ENCODE data around the gene PQBP1. TPM values are rescaled to one million over a fixed set of nuclear protein-coding genes. Genes with fewer than 3 reads are reported as not detected.
"Not testable (repeated sequence)": the region's sequence is repeated elsewhere in the genome, so short reads cannot be mapped to it uniquely, and the experiment has no call there.

The PQBP1 gene, protein sequence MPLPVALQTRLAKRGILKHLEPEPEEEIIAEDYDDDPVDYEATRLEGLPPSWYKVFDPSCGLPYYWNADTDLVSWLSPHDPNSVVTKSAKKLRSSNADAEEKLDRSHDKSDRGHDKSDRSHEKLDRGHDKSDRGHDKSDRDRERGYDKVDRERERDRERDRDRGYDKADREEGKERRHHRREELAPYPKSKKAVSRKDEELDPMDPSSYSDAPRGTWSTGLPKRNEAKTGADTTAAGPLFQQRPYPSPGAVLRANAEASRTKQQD
- 57.0 TPM for polyA plus RNA-seq (2013, experiment 1 of 2; ENCODE audit: insufficient read length)
- polyA plus RNA-seq (2013, experiment 2 of 2; ENCODE audit: insufficient read length) = 54.2 TPM

DNA sequence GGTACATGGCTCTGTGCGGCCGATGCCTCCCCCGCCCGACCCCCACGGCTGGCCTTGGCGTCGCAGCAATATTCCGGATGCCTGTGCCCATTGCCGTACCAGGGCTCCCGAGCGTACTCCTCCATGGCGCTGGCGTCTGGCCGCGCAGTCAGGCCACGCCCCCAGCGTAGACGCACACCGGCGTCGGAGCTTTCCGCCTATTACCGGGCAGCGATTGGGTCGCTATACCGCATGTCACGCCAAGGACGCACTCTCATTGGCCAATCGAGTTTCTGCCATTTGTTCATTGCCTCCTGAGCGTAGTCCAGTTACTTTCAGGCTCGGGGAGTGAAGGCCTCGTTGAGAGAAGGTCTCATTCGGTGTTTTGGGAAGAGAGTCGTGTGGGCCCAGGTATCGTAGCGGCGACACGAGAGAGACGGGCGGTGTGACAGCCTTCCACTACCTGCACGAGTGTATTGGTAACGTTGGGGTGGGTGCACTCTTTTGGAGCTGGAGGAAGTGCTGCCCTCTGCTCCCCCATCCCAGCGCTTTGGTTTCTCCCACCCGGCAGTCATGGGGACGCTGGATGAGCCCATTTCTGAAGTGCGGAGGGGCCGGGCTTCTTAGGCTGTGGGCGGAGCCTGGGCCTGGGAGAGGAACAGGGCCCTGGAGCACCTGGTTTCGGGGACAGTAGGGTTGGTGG lies at the start of gene PQBP1, which contains the start of gene TIMM17B:
Gene PQBP1 (plus strand): TSS at position 306 of the 682 bp plus-strand sequence. CDS start 580 bp downstream, outside the sequence.
Gene TIMM17B (minus strand): TSS at position 144 of the 682 bp plus-strand sequence. CDS start 19 bp downstream, at position 125.
- DNase-seq = peak; percentile 96

GRCh38 chrX:48848847-48849246 lies 48.9 kb upstream of the PQBP1 start:
- no peak for DNase-seq

- no peak for DNase-seq
Measured at GRCh38 chrX:48852857-48853256, 44.9 kb upstream of the PQBP1 start.

- DNase-seq = not testable (repeated sequence)
Measured at GRCh38 chrX:48853494-48853893, 44.2 kb upstream of the PQBP1 start.

- DNase-seq = not testable (repeated sequence)
Measured at GRCh38 chrX:48854121-48854804, 43.5 kb upstream of the PQBP1 start.

- DNase-seq = no peak
Measured at GRCh38 chrX:48854898-48855297, 42.8 kb upstream of the PQBP1 start.

GRCh38 chrX:48864210-48864609 lies 33.5 kb upstream of the PQBP1 start:
- peak; percentile 23 for DNase-seq

DNA sequence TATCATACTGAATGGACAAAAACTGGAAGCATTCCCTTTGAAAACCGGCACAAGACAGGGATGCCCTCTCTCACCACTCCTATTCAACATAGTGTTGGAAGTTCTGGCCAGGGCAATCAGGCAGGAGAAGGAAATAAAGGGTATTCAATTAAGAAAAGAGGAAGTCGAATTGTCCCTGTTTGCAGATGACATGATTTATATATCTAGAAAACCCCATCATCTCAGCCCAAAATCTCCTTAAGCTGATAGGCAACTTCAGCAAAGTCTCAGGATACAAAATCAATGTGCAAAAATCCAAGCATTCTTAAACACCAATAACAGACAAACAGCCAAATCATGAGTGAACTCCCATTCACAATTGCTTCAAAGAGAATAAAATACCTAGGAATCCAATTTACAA lies 25.7 kb upstream of the PQBP1 start:
- DNase-seq = not testable (repeated sequence)

DNA sequence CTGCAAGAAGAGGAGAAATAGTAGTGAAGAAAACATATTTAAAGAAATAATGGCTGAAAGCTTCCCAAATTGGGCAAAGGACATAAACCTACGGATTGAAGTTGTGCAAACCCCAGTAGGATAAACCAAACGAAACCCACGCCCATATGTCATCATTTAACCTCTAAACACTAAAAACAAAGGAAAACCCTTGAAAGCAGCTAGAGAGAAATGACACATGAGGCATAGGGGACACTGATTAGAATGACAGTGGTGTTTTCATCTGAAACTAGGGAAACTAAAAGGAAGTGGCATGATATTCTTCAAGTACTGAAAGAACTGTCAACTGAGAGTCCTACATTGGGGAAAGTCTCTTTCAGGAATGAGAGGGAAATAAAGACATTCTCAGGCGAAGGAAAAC lies 20.8 kb upstream of the PQBP1 start:
- DNase-seq = not testable (repeated sequence)

DNA sequence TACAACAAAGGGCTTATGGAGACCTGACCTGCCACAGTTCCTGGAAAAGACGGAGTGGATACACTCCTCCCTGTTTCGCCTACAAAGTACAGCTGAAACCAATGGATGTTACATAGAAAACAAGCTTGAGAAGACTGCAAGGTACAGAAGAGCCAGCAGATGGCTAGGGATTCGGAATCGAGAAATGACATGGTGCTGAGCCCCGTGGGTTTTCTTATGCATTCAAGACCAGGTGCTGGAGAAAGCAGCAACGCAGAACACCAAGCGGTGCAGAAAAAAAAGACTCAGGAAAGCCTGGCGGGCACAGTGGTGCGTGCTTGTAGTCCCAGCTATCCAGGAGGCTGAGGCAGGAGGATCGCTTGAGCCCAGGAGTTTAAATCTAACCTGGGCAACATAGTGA lies 14.0 kb upstream of the PQBP1 start:
- no peak for DNase-seq

GRCh38 chrX:48886586-48886985 lies 11.1 kb upstream of the PQBP1 start:
- not testable (repeated sequence) for DNase-seq

DNA sequence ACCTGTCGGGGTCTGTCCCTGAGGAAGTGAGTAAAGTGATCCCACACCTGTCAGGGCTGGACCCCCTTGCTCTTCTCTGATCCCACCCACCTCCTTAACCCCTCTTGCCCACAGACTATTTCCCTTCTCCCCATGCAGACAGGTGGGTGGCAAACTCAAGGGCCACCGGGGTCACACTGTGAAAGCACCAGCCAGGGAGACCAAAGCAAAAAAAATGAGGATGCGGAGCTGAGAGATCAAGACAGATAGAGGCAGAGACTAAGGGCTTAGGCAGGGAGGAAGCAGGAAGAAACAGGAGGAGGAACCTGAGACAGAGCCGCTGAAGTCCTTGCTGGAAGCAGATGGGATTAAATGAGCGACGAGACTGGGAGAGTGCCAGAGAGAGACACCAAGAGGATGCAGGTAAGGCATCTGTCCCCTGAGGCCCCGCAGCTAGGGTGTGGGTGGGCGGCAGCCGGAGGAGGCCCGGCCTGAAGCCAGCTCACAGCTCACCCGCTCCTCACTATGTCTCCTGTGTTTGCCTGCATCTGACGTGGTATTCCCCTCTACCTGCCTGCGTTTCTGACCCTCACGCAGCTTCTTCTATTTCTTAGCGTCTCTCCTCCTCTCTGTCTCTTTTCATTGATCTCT lies 7.3 kb upstream of the PQBP1 start:
- no peak for DNase-seq

DNA sequence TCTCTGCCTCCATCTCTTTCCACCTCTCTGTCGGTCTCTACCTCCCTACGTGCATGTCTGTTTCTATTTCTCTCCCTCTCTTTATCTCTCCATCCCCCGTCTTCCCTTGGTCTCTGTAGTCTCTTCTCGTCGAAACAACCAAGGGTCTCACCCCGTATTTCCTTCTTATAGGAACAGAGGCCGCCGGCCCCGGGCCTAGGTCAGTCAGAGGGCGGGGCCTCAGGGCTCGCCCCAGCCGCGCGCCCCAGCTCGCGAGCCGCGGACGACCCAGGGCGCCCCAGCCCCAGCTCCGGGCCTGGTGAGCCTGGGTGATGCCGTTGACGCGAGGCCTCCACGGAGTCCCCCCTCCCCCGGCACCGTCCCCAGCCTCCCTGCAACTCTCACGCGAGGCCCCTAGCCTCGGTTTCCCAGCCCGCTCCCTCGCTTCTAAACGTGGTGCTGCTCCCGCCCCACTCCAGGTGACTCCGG lies 6.8 kb upstream of the PQBP1 start:
- DNase-seq = no peak

GRCh38 chrX:48891402-48892288 lies 6.1 kb upstream of the PQBP1 start:
- DNase-seq = peak; percentile 85

GRCh38 chrX:48892896-48893295 lies 4.8 kb upstream of the PQBP1 start:
- DNase-seq = no peak

DNA sequence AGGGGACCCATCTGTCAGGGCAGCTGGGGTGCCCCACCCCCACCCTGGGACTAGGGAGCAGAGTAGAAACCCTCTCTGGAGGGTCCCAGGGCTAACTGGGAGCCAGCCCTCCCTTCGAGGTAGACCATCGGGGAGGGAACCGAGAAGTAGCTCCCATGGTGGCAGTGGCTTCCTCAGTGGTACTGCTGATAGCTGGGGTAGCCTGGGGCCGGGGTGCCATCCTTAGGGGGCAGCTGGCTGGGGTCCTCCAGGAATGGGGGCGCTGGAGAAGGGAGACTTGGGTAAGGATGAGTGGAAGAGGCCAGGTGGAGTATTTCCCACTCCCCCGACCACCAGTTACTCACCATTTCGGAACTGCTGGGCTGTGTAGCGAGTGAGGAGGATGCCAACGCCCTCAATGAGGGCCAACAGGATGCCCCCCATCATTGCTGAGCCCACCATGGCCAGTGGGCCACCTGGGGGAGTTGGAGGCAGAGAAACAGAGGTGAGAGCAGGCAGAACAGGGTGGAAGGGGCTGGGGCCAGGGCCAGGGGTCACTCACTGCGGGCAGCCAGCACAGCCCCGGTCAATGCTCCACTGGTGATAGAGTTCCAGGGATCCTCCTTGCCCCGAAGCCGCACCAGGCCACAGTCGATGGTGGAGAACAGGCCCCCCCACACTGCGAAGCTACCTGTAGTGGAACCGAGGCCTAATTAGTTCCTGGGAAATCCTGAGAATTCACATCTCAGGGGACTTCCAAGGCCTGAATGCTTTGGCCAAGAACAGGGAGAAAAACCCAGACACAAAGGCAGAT lies 4.0 kb upstream of the PQBP1 start:
- DNase-seq = no peak

GRCh38 chrX:48894891-48895290 lies 2.8 kb upstream of the PQBP1 start:
- no peak for DNase-seq

DNA sequence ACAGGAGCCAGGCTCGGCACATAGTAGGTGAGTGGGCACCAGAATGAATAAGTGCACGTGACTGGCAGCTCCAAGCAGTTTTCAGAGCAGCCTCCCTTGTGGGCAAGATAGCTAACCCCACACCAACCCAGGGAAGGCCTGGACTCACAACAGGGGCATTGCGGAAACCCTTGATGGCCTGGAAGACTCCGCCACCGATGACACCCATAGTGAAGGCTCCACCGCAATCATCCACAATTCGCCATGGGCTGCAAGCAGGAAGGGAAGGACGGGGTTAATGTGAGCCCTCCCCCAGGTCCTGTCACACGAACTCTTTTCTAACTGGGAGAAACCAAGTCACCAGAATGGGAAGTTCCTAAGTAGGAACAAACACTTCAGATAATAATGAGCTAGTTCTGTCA lies 1.1 kb upstream of the PQBP1 start:
- peak; percentile 10 for DNase-seq

DNA sequence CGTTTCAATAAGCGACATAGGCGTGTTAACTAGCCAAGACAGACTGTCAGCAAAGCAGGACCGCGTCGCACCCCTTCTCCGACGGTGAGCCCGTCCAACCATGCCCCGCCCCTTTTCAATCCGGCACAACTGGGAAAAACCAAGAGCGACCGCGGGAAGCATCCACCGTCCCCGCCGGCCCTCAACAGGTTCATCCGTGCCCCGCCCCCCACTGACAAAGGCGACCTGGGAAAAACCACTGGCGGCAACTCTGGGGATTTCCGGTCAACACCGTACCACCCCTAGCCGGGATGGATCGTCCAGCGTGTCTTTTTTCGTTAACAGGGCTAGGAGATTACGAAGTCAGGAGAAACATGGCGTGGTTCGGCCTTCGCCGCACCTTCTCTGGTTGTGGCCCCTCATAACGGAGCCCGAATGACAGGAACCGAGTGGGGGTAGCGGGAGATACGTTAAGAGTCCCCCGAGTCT lies 539 bp upstream of the PQBP1 start:
- peak; percentile 63 for DNase-seq

GRCh38 chrX:48899078-48899410 lies 1.3 kb downstream of the PQBP1 start:
- no peak for DNase-seq

GRCh38 chrX:48901069-48901468 lies 3.3 kb downstream of the PQBP1 start:
- DNase-seq = no peak
